GM12801 (cell line): Measurements from ENCODE around the gene LGR4.

ENCODE experiments used
- CTCF ChIP-seq: IDR thresholded peaks from one replicate; pipeline ENCODE4 v1.5.1; 2011; ENCODE audit warnings: control low read depth; ENCODE audit not compliant: insufficient read length; ENCODE audit errors: extremely low read depth

The LGR4 gene

DNA sequence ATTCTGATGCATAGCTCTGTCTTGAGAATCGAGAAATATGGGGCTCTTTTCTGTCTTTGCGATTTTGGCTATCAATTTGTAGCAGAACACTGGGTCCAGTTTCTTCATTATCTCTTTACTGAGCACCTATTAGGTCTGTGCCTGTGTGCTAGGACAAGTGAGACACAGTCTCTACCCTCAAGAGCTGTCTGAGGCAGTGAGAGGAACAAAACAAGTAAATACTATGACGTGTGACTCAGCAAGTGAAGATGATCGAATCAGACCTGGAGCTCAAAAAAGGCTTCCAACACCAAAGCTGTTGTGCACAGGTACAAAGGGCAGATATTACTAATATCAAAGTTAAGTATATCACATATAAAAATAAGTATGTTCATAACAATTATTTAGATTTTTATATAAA is 52.4 kb downstream of the LGR4 start:
- no peak for TF ChIP-seq CTCF

GRCh38 chr11:27418356-27418755 is 54.2 kb downstream of the LGR4 start:
- no peak for TF ChIP-seq CTCF

DNA sequence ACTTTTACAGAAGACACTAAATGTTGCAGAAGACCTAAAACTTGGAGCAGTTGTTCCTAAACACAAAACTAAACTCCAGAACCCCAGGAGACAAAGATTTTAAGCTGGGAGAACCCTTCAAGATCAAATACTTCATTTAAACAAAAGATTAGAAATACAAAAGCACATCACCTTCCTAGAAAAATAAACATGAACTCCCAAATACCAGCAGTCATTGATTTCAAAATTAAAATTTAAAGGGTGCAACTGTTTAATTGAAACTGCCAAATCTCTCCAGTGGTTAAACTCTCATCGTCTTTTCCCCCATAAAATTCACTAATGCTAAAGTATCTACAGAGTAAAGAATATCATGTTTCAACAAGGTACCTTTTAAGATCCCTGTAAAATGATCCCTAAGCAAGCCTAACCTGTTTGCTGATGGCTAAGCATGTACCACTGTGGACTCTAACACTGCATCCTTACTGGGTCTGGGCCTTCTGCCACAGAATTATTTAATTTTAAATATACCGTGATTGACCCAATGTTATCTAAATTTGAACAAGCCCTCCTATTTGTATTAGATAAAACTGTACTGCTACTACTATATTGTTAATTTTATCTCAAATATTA is 55.9 kb downstream of the LGR4 start:
- TF ChIP-seq CTCF = no peak

DNA sequence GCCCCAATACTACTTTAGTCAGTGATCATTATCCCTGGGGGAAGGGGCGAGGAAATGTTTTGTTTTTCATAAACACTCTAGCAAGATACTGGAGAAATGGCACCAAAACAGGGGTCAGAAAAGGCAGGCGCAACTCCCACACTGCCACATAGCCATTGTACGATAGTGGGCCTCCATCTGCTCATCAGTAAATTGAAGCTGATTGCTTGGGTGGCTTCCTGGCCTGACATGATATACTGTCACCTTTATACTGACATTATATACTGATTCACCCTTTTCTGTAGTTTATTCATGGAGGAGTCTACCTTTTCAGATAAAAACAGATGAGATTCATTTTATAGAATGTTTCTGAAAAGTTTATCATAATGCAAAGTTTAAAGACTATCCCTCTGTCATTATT is 57.9 kb downstream of the LGR4 start:
- TF ChIP-seq CTCF = no peak

GRCh38 chr11:27413218-27413617 is 59.4 kb downstream of the LGR4 start:
- no peak for TF ChIP-seq CTCF

GRCh38 chr11:27412192-27412691 is 60.3 kb downstream of the LGR4 start:
- no peak for TF ChIP-seq CTCF

- TF ChIP-seq CTCF = no peak
These were observed 61.3 kb downstream of the LGR4 start for GRCh38 chr11:27411328-27411727.
